Prostate gland (tissue), 2 donors: ENCODE measurements around the gene CBFA2T2. TPM values are rescaled to one million over a fixed set of nuclear protein-coding genes. Genes with fewer than 3 reads are reported as not detected.

Source experiments
- DNase-seq: peaks from one replicate; pipeline ENCODE4 v3.0.0-alpha.2; 2019; ENCODE audit warnings: low spot score
- H3K27ac ChIP-seq, 2 donors: fragments of 200-600 bp; sonication (generic); 2 replicates each; pipeline ENCODE4 v1.5.1; 2017 to 2019
- H3K27me3 ChIP-seq: fragments of 200-600 bp; sonication (generic); replicated peaks from 2 replicates; pipeline ENCODE4 v1.5.1; 2019; ENCODE audit not compliant: insufficient read depth
- H3K36me3 ChIP-seq, 2 donors: fragments of 200-600 bp; sonication (generic); 1 replicate in 1 of 2; 2 replicates in 1 of 2; pipeline versions ENCODE4 v1.5.1 to v1.8.1; 2017 to 2019
- H3K4me1 ChIP-seq: fragments of 200-600 bp; sonication (generic); replicated peaks from 2 replicates; pipeline ENCODE4 v1.5.1; 2019
- H3K4me3 ChIP-seq, 2 donors: fragments of 200-600 bp; sonication (generic); 2 replicates each; pipeline ENCODE4 v1.5.1; 2017 to 2019
- H3K9me3 ChIP-seq: fragments of 200-600 bp; sonication (generic); 2 replicates; pipeline ENCODE4 v1.5.1; 2017
- CTCF ChIP-seq, 4 experiments: fragments of 200-600 bp in 2 of 4; fragments of 450-650 bp in 2 of 4; sonication (generic) in 2 of 4; IDR thresholded peaks; 1 replicate in 3 of 4; 2 replicates in 1 of 4; pipeline ENCODE4 v1.5.1; 2016 to 2019; ENCODE audit warnings: antibody characterized with exemption in 4 of 4, mild to moderate bottlenecking in 2 of 4, moderate library complexity in 2 of 4
- POLR2A ChIP-seq: fragments of 450-650 bp; IDR thresholded peaks from one replicate; pipeline ENCODE4 v1.6.1; 2016; ENCODE audit warnings: antibody characterized with exemption, mild to moderate bottlenecking
- POLR2AphosphoS5 ChIP-seq: sonication (generic); formaldehyde crosslinking; IDR thresholded peaks from one replicate; pipeline ENCODE4 v1.6.1; 2017; ENCODE audit warnings: antibody characterized with exemption
- WGBS: methylation state at CpG from one replicate; pipeline ENCODE4 v1.1.5; 2018; 5-methylcytosine and 5-hydroxymethylcytosine counted together
- intact Hi-C: fragments of 100-400 bp; cut with DNase I; formaldehyde crosslinking; loops from one replicate; pipeline ENCODE4 v1.14.2; 2022
- total RNA-seq, 2 donors: library from RNA; depleted of rRNA; stranded (reverse); fragments of >200 nt; gene quantifications; one replicate each; pipeline ENCODE4 v1.1.0, GENCODE V29; 2016

The CBFA2T2 gene
- total RNA-seq, 2 donors from 2014 or later: 40.3 to 54.6 TPM

GRCh38 chr20:33659341-33660034, 169.6 kb downstream of the CBFA2T2 start:
- WGBS: 96% methylated on average over 30 of the region's 32 CpGs

GRCh38 chr20:33660035-33660684, 170.3 kb downstream of the CBFA2T2 start:
- Histone ChIP-seq H3K9me3 (no peaks in the 10 kb centered on the region), H3K4me1 (no peaks in the 10 kb centered on the region), H3K27ac (peak overlapping the region in 1 of 2 donors; percentile 2), H3K36me3 (peaks cover 3 to 8% of the 10 kb centered on the region in 2 donors), H3K27me3 (no peaks in the 10 kb centered on the region), H3K4me3 (no peak overlapping the region)
- DNase-seq: no peak
- intact Hi-C loops: no loop called here
- 95% methylated on average over 21 of the region's 21 CpGs for WGBS
- TF ChIP-seq POLR2A: no peak
- no peak for TF ChIP-seq POLR2AphosphoS5
- TF ChIP-seq CTCF (IDR thresholded peaks at IDR 0.05): no peak

More at GRCh38 chr20:33659341-33660034, 169.6 kb downstream of the CBFA2T2 start:
- H3K4me1 ChIP-seq: no peaks in the 10 kb centered on the region
- DNase-seq: no peak
- no peak for TF ChIP-seq POLR2A
- TF ChIP-seq CTCF (IDR thresholded peaks at IDR 0.05): no peak
- no peak for TF ChIP-seq POLR2AphosphoS5
- H3K9me3 ChIP-seq: no peaks in the 10 kb centered on the region
- no peak overlapping the region for H3K4me3 ChIP-seq
- no peak overlapping the region for H3K27ac ChIP-seq
- H3K27me3 ChIP-seq: no peaks in the 10 kb centered on the region
- intact Hi-C loops: no loop called here
- H3K36me3 ChIP-seq: peaks cover 3 to 8% of the 10 kb centered on the region in 2 donors

- TF ChIP-seq POLR2A (no peak), POLR2AphosphoS5 (no peak), CTCF (IDR thresholded peaks at IDR 0.05) (no peak)
- intact Hi-C loops: no loop called here
- H3K4me3 ChIP-seq: no peak overlapping the region
- no peaks in the 10 kb centered on the region for H3K27me3 ChIP-seq
- H3K27ac ChIP-seq: peak overlapping the region in 1 of 2 donors; percentile 2
- H3K9me3 ChIP-seq: no peaks in the 10 kb centered on the region
- no peaks in the 10 kb centered on the region for H3K4me1 ChIP-seq
- WGBS: 85% methylated on average over 7 of the region's 7 CpGs
- peaks cover 3 to 8% of the 10 kb centered on the region in 2 donors for H3K36me3 ChIP-seq
- no peak for DNase-seq
These were observed 170.8 kb downstream of the CBFA2T2 start for GRCh38 chr20:33660685-33661058.

GRCh38 chr20:33662172-33662571, 172.3 kb downstream of the CBFA2T2 start, which contains the start of gene C20orf144:
C20orf144 (plus strand) TSS chr20:33662327; CDS start chr20:33662346, 19 bp downstream.
- no peaks in the 10 kb centered on the region for H3K9me3 ChIP-seq
- TF ChIP-seq POLR2A (no peak), CTCF (IDR thresholded peaks at IDR 0.05) (no peak), POLR2AphosphoS5 (no peak)
- H3K36me3 ChIP-seq: peaks cover 3 to 8% of the 10 kb centered on the region in 2 donors
- H3K27me3 ChIP-seq: no peaks in the 10 kb centered on the region
- H3K4me1 ChIP-seq: no peaks in the 10 kb centered on the region
- intact Hi-C loops: no loop called here
- peak within 1 kb of the TSS; percentile 83 to 90 for H3K27ac ChIP-seq
- 91% methylated on average over 10 of the region's 10 CpGs for WGBS
- DNase-seq: no peak
- H3K4me3 ChIP-seq: peak within 1 kb of the TSS; percentile 56 to 64
